SU-DHL-6 (cell line): ENCODE measurements around the gene PRRG4.

Source experiments
- H2AFZ ChIP-seq: fragments of 200-600 bp; sonication (generic); 2 replicates; pipeline ENCODE4 v1.6.1; 2014; ENCODE audit warnings: low read depth, mild to moderate bottlenecking, moderate library complexity, mixed read lengths, antibody characterized with exemption, low read length; ENCODE audit not compliant: severe bottlenecking
- H3F3A ChIP-seq: fragments of 200-600 bp; shearing (Covaris generic); 2 replicates; pipeline ENCODE4 v1.6.0; 2016; ENCODE audit warnings: antibody characterized with exemption, mild to moderate bottlenecking; ENCODE audit not compliant: insufficient read depth
- H3K27ac ChIP-seq: fragments of 200-600 bp; sonication (generic); 2 replicates; pipeline ENCODE4 v1.5.1; 2016; ENCODE audit warnings: low read depth, mild to moderate bottlenecking, low read length, moderate library complexity, mixed read lengths
- H3K27me3 ChIP-seq: fragments of 200-600 bp; sonication (generic), shearing (Covaris generic); 2 replicates; pipeline ENCODE4 v1.6.0; 2014; ENCODE audit warnings: mild to moderate bottlenecking, low read length
- H3K36me3 ChIP-seq: fragments of 200-600 bp; sonication (generic); 2 replicates; pipeline ENCODE4 v1.6.1; 2014; ENCODE audit warnings: mild to moderate bottlenecking, low read length, mixed read lengths
- H3K4me2 ChIP-seq: fragments of 300-600, 200-600 bp; shearing (Covaris generic), sonication (generic); 2 replicates; pipeline ENCODE4 v1.6.0; 2014; ENCODE audit warnings: low read length, low read depth, mild to moderate bottlenecking; ENCODE audit not compliant: poor library complexity, severe bottlenecking
- H3K4me3 ChIP-seq: fragments of 200-600 bp; sonication (generic); 2 replicates; pipeline ENCODE4 v1.5.1; 2014; ENCODE audit warnings: antibody characterized with exemption, low read length, mild to moderate bottlenecking, mixed read lengths; ENCODE audit not compliant: insufficient read depth, poor library complexity, severe bottlenecking
- H3K79me2 ChIP-seq: fragments of 200-600 bp; sonication (generic); 2 replicates; pipeline ENCODE4 v1.6.1; 2014; ENCODE audit warnings: mild to moderate bottlenecking, low read length, moderate library complexity; ENCODE audit not compliant: insufficient read depth
- H3K9ac ChIP-seq: fragments of 200-600 bp; sonication (generic); 2 replicates; pipeline ENCODE4 v1.7.0; 2014; ENCODE audit warnings: mild to moderate bottlenecking, low read length
- H3K9me2 ChIP-seq: fragments of 200-600 bp; sonication (generic); replicated peaks from 2 replicates; pipeline ENCODE4 v1.6.1; 2014; ENCODE audit warnings: low read length; ENCODE audit not compliant: insufficient read depth
- H3K9me3 ChIP-seq: fragments of 200-600 bp; sonication (generic); 2 replicates; pipeline ENCODE4 v1.6.1; 2014; ENCODE audit warnings: low read length, mixed read lengths; ENCODE audit not compliant: insufficient read depth
- H4K20me1 ChIP-seq: fragments of 200-600 bp; sonication (generic); 2 replicates; pipeline ENCODE4 v1.6.1; 2014; ENCODE audit warnings: low read depth, mild to moderate bottlenecking, antibody characterized with exemption, low read length, moderate library complexity, mixed read lengths
- CTCF ChIP-seq: fragments of 200-600 bp; sonication (generic); IDR thresholded peaks from one replicate; pipeline ENCODE4 v1.5.1; 2017; ENCODE audit warnings: antibody characterized with exemption, mild to moderate bottlenecking, low read length, moderate library complexity; ENCODE audit not compliant: insufficient read depth, poor library complexity, severe bottlenecking
- EZH2phosphoT487 ChIP-seq: fragments of 200-600 bp; sonication (generic), shearing (Covaris generic); conservative IDR thresholded peaks from 2 replicates; pipeline ENCODE4 v1.6.1; 2018; ENCODE audit warnings: mild to moderate bottlenecking, antibody characterized with exemption, low read length, moderate library complexity, mixed read lengths

Gene PRRG4

GRCh38 chr11:32849761-32850160 lies 20.0 kb downstream of the PRRG4 start:
- Histone ChIP-seq H3K27ac (no peak overlapping the region), H3F3A (no peaks in the 10 kb centered on the region), H3K9me3 (no peaks in the 10 kb centered on the region), H3K9ac (no peak overlapping the region), H3K9me2 (no peaks in the 10 kb centered on the region), H3K27me3 (no peaks in the 10 kb centered on the region), H3K4me3 (no peak overlapping the region), H3K4me2 (no peak overlapping the region), H3K79me2 (no peaks in the 10 kb centered on the region), H3K36me3 (no peaks in the 10 kb centered on the region), H2AFZ (no peak overlapping the region), H4K20me1 (no peaks in the 10 kb centered on the region)
- no peak for TF ChIP-seq CTCF
- no peak for TF ChIP-seq EZH2phosphoT487

GRCh38 chr11:32851251-32851650 lies 21.5 kb downstream of the PRRG4 start:
- no peak overlapping the region for H3K4me2 ChIP-seq
- no peak overlapping the region for H3K4me3 ChIP-seq
- no peaks in the 10 kb centered on the region for H4K20me1 ChIP-seq
- no peak overlapping the region for H3K9ac ChIP-seq
- TF ChIP-seq EZH2phosphoT487 (no peak), CTCF (no peak)
- no peaks in the 10 kb centered on the region for H3K36me3 ChIP-seq
- no peak overlapping the region for H3K27ac ChIP-seq
- no peaks in the 10 kb centered on the region for H3F3A ChIP-seq
- no peaks in the 10 kb centered on the region for H3K79me2 ChIP-seq
- no peaks in the 10 kb centered on the region for H3K9me2 ChIP-seq
- H3K9me3 ChIP-seq = no peaks in the 10 kb centered on the region
- no peaks in the 10 kb centered on the region for H3K27me3 ChIP-seq
- no peak overlapping the region for H2AFZ ChIP-seq

- Histone ChIP-seq H3K9ac (no peak overlapping the region), H3K4me3 (no peak overlapping the region)
Observed at GRCh38 chr11:32852207-32852606, 22.5 kb downstream of the PRRG4 start.

More at GRCh38 chr11:32852207-32852606, 22.5 kb downstream of the PRRG4 start:
- H3K27ac ChIP-seq = no peak overlapping the region
- no peaks in the 10 kb centered on the region for H3F3A ChIP-seq
- H3K9me2 ChIP-seq = no peaks in the 10 kb centered on the region
- no peak overlapping the region for H3K4me2 ChIP-seq
- H4K20me1 ChIP-seq = no peaks in the 10 kb centered on the region
- H3K79me2 ChIP-seq = no peaks in the 10 kb centered on the region
- H3K36me3 ChIP-seq = no peaks in the 10 kb centered on the region
- TF ChIP-seq CTCF = no peak
- TF ChIP-seq EZH2phosphoT487 = no peak
- no peaks in the 10 kb centered on the region for H3K9me3 ChIP-seq
- no peak overlapping the region for H2AFZ ChIP-seq
- no peaks in the 10 kb centered on the region for H3K27me3 ChIP-seq
